ENCODE data around the gene NT5C1B.

GRCh38 chr2:18637196-18637595 lies 47.8 kb upstream of the NT5C1B start:
- TF ChIP-seq CTCF (IDR thresholded peaks at IDR 0.05) (no peak), POLR2A (IDR thresholded peaks at IDR 0.05) (no peak)

Measured in testis (tissue), 2 donors.